Endothelial cell of hepatic sinusoid (primary cell): ENCODE results near the gene NSL1.
"Not testable (repeated sequence)": the region's sequence is repeated elsewhere in the genome, so short reads cannot be mapped to it uniquely, and the experiment has no call there.

ENCODE experiments used
- in situ Hi-C: cut with HindIII; loops from 2 replicates; pipeline ENCODE4 v1.10.0; 2017; ENCODE audit warnings: low sequenced_read_pairs

Gene NSL1

GRCh38 chr1:212712451-212713303 lies 78.9 kb downstream of the NSL1 start:
- in situ Hi-C loops = no loop called here

GRCh38 chr1:212711974-212712373 lies 79.6 kb downstream of the NSL1 start:
- in situ Hi-C loops = not testable (repeated sequence)

- in situ Hi-C loops = no loop called here
Measured at GRCh38 chr1:212710566-212710965, 81.0 kb downstream of the NSL1 start.

- in situ Hi-C loops = no loop called here
Measured at GRCh38 chr1:212703991-212704564, 87.5 kb downstream of the NSL1 start.

- in situ Hi-C loops = no loop called here
Measured at GRCh38 chr1:212702672-212703071, 88.9 kb downstream of the NSL1 start.

GRCh38 chr1:212701910-212702309 lies 89.7 kb downstream of the NSL1 start:
- in situ Hi-C loops = no loop called here

- in situ Hi-C loops = no loop called here
Measured at GRCh38 chr1:212700892-212701819, 90.4 kb downstream of the NSL1 start.

GRCh38 chr1:212700223-212700891 lies 91.2 kb downstream of the NSL1 start:
- in situ Hi-C loops = no loop called here

GRCh38 chr1:212699625-212700222 lies 91.9 kb downstream of the NSL1 start, which contains the start of gene BATF3:
TSS of gene BATF3 (minus strand) at chr1:212699840. CDS start at chr1:212699762, 78 bp downstream.
- in situ Hi-C loops = loop anchor here (5.0 kb wide), 1 partner anchor 83 kb away; no protein-coding TSS in a partner anchor

GRCh38 chr1:212699104-212699624 lies 92.4 kb downstream of the NSL1 start:
- in situ Hi-C loops = loop anchor here (5.0 kb wide), 1 partner anchor 83 kb away; no protein-coding TSS in a partner anchor

GRCh38 chr1:212698467-212699103 lies 93.0 kb downstream of the NSL1 start:
- in situ Hi-C loops = loop anchor here (5.0 kb wide), 1 partner anchor 84 kb away; no protein-coding TSS in a partner anchor

GRCh38 chr1:212696721-212697331 lies 94.8 kb downstream of the NSL1 start:
- in situ Hi-C loops = loop anchor here (5.0 kb wide), 1 partner anchor 85 kb away; no protein-coding TSS in a partner anchor

GRCh38 chr1:212692774-212693644 lies 98.6 kb downstream of the NSL1 start:
- in situ Hi-C loops = no loop called here

GRCh38 chr1:212691561-212692071 lies 100.0 kb downstream of the NSL1 start:
- in situ Hi-C loops = no loop called here

GRCh38 chr1:212690816-212691403 lies 100.7 kb downstream of the NSL1 start:
- in situ Hi-C loops = no loop called here

GRCh38 chr1:212689758-212690529 lies 101.6 kb downstream of the NSL1 start:
- in situ Hi-C loops = no loop called here
